Anterior cingulate cortex (tissue), 58 donors: Measurements from ENCODE around the gene ALDH1L2.
"Not testable (repeated sequence)": the region's sequence is repeated elsewhere in the genome, so short reads cannot be mapped to it uniquely, and the experiment has no call there.

Experiments used
- DNase-seq, 58 donors: peaks; one replicate each; lab custom pipeline; 2025; lab: John Stamatoyannopoulos, UW

ALDH1L2 gene

GRCh38 chr12:104990950-104991349 lies 93.3 kb downstream of the ALDH1L2 start:
- DNase-seq, result no peak

- peak; percentile 51 to 96 (median 88) for DNase-seq
These were observed 98.0 kb downstream of the ALDH1L2 start, which contains the start of gene NOPCHAP1 for GRCh38 chr12:104986022-104986941. Gene NOPCHAP1, plus strand, starts transcription at chr12:104986316. Its CDS starts 37 bp downstream, at chr12:104986353.

GRCh38 chr12:104985206-104985605 lies 99.1 kb downstream of the ALDH1L2 start:
- DNase-seq, result no peak

GRCh38 chr12:104977688-104978087 lies 106.6 kb downstream of the ALDH1L2 start:
- not testable (repeated sequence) for DNase-seq

GRCh38 chr12:104976703-104977102 lies 107.6 kb downstream of the ALDH1L2 start:
- DNase-seq, result no peak

- no peak for DNase-seq
These were observed 108.5 kb downstream of the ALDH1L2 start for GRCh38 chr12:104975587-104976343.

- peak in 5 of 58 donors; percentile 2 to 19 (median 9) for DNase-seq
These were observed 109.5 kb downstream of the ALDH1L2 start for GRCh38 chr12:104974626-104975290.

GRCh38 chr12:104973250-104973649 lies 111.0 kb downstream of the ALDH1L2 start:
- no peak for DNase-seq

GRCh38 chr12:104971306-104971705 lies 113.0 kb downstream of the ALDH1L2 start:
- no peak for DNase-seq
